ENCODE data around the gene CSRP3.

The CSRP3 gene

GRCh38 chr11:19232910-19233503, 31.2 kb upstream of the CSRP3 start:
- H3K9me3 ChIP-seq (ENCODE audit: insufficient read depth, low read depth, low read length), result no peaks in the 10 kb centered on the region
- H3K9ac ChIP-seq (ENCODE audit: low read depth, low read length, poor library complexity, severe bottlenecking), result no peak overlapping the region
- H2AFZ ChIP-seq (ENCODE audit: low read length), result no peak overlapping the region
- H3K79me2 ChIP-seq (ENCODE audit: insufficient read depth, low read length), result peaks cover 42% of the 10 kb centered on the region
- no peaks in the 10 kb centered on the region for H3K27me3 ChIP-seq (ENCODE audit: insufficient read depth, low read length, poor library complexity, severe bottlenecking)
- H3F3A ChIP-seq (ENCODE audit: low read depth), result peaks cover 3% of the 10 kb centered on the region; the same call in 1 of the 2 replicates
- H3K36me3 ChIP-seq (ENCODE audit: insufficient read depth, low read length), result peaks cover 78% of the 10 kb centered on the region
- peaks cover 22% of the 10 kb centered on the region for H3K4me1 ChIP-seq (ENCODE audit: insufficient read depth, low read length, poor library complexity, severe bottlenecking)
- no peak overlapping the region for H3K4me2 ChIP-seq (ENCODE audit: low read depth, low read length, poor library complexity, severe bottlenecking)
- no peaks in the 10 kb centered on the region for H3K9me2 ChIP-seq (replicated peaks; ENCODE audit: low read depth, low read length)
- no peak overlapping the region for H3K4me3 ChIP-seq (ENCODE audit: low read length, poor library complexity, severe bottlenecking)
- peaks cover 24% of the 10 kb centered on the region for H4K20me1 ChIP-seq (ENCODE audit: insufficient read depth, low read length, poor library complexity, severe bottlenecking)
- no peak for TF ChIP-seq EZH2phosphoT487 (IDR thresholded peaks at IDR 0.05; ENCODE audit: borderline replicate concordance)
- TF ChIP-seq CTCF (conservative IDR thresholded peaks at IDR 0.05; ENCODE audit: low read length), result no peak

- no peak overlapping the region for H2AFZ ChIP-seq (ENCODE audit: low read length)
- H3K4me3 ChIP-seq (ENCODE audit: low read length, poor library complexity, severe bottlenecking), result no peak overlapping the region
- H4K20me1 ChIP-seq (ENCODE audit: insufficient read depth, low read length, poor library complexity, severe bottlenecking), result no peaks in the 10 kb centered on the region
- no peak overlapping the region for H3K4me2 ChIP-seq (ENCODE audit: low read depth, low read length, poor library complexity, severe bottlenecking)
- H3K9ac ChIP-seq (ENCODE audit: low read depth, low read length, poor library complexity, severe bottlenecking), result no peak overlapping the region
- TF ChIP-seq CTCF (conservative IDR thresholded peaks at IDR 0.05; ENCODE audit: low read length) (no peak), EZH2phosphoT487 (IDR thresholded peaks at IDR 0.05; ENCODE audit: borderline replicate concordance) (no peak)
- peaks cover 60% of the 10 kb centered on the region for H3K36me3 ChIP-seq (ENCODE audit: insufficient read depth, low read length)
- peaks cover 11% of the 10 kb centered on the region; the same call in 1 of the 2 replicates for H3K79me2 ChIP-seq (ENCODE audit: insufficient read depth, low read length)
- no peaks in the 10 kb centered on the region for H3K27me3 ChIP-seq (ENCODE audit: insufficient read depth, low read length, poor library complexity, severe bottlenecking)
- H3F3A ChIP-seq (ENCODE audit: low read depth), result no peaks in the 10 kb centered on the region; the same call in 1 of the 2 replicates
- no peaks in the 10 kb centered on the region for H3K9me2 ChIP-seq (replicated peaks; ENCODE audit: low read depth, low read length)
- no peaks in the 10 kb centered on the region for H3K4me1 ChIP-seq (ENCODE audit: insufficient read depth, low read length, poor library complexity, severe bottlenecking)
- H3K9me3 ChIP-seq (ENCODE audit: insufficient read depth, low read depth, low read length), result no peaks in the 10 kb centered on the region
Observed at GRCh38 chr11:19229671-19230070, 27.9 kb upstream of the CSRP3 start.

- Histone ChIP-seq H3K79me2 (ENCODE audit: insufficient read depth, low read length) (peaks cover 7% of the 10 kb centered on the region; the same call in 1 of the 2 replicates), H2AFZ (ENCODE audit: low read length) (no peak overlapping the region), H3K4me2 (ENCODE audit: low read depth, low read length, poor library complexity, severe bottlenecking) (no peak overlapping the region), H4K20me1 (ENCODE audit: insufficient read depth, low read length, poor library complexity, severe bottlenecking) (no peaks in the 10 kb centered on the region), H3K27me3 (ENCODE audit: insufficient read depth, low read length, poor library complexity, severe bottlenecking) (no peaks in the 10 kb centered on the region), H3K9ac (ENCODE audit: low read depth, low read length, poor library complexity, severe bottlenecking) (no peak overlapping the region), H3K4me3 (ENCODE audit: low read length, poor library complexity, severe bottlenecking) (no peak overlapping the region), H3K4me1 (ENCODE audit: insufficient read depth, low read length, poor library complexity, severe bottlenecking) (no peaks in the 10 kb centered on the region), H3K9me3 (ENCODE audit: insufficient read depth, low read depth, low read length) (no peaks in the 10 kb centered on the region), H3K9me2 (replicated peaks; ENCODE audit: low read depth, low read length) (no peaks in the 10 kb centered on the region), H3F3A (ENCODE audit: low read depth) (no peaks in the 10 kb centered on the region), H3K36me3 (ENCODE audit: insufficient read depth, low read length) (peaks cover 58% of the 10 kb centered on the region; the same call in 1 of the 2 replicates)
- no peak for TF ChIP-seq CTCF (conservative IDR thresholded peaks at IDR 0.05; ENCODE audit: low read length)
- TF ChIP-seq EZH2phosphoT487 (IDR thresholded peaks at IDR 0.05; ENCODE audit: borderline replicate concordance), result no peak
Observed at GRCh38 chr11:19228968-19229367, 27.2 kb upstream of the CSRP3 start.

All from Loucy (cell line).